ENCODE data around the gene RDX.

Gene RDX

DNA sequence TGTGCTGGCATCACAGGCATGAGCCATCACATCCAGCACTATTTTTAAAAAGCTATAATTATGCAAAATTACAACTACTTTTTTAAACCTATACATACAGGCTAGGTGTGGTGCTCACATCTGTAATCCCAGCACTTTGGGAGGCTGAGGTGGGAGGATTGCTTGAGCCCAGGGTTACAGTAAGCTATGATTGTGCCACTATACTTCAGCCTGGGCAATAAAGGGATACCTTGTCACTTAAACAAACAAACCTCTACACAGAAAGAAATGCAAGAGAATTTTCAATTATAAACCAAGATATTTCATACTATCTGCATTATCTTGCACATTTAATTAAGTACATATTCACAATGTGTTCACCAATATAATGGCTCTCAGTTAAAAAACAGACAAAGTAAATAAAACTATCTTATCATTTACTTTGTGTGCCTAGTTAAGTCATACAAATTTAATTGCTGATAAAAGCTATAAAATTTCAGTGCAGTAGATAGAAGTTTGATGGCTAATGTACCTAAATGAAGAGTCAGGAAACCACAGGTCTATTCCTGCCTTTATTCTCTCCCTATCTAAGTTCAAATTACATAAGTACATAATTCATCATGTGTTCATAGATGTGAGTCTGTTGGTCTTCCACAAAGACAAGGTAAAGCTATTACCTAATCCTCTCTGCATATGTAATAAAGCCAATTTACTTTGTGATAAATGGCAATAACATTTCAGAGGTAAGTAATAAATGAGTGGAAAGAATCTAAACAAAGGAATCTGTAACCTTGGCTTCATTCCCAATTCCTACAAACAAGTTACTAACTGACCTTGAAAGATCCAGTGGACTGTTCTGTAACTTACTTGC is 9.0 kb upstream of the RDX start:
- no peak overlapping the region for H3K4me3 ChIP-seq (ENCODE audit: control insufficient read depth, low read depth, low read length)
- TF ChIP-seq, protein P1, sequence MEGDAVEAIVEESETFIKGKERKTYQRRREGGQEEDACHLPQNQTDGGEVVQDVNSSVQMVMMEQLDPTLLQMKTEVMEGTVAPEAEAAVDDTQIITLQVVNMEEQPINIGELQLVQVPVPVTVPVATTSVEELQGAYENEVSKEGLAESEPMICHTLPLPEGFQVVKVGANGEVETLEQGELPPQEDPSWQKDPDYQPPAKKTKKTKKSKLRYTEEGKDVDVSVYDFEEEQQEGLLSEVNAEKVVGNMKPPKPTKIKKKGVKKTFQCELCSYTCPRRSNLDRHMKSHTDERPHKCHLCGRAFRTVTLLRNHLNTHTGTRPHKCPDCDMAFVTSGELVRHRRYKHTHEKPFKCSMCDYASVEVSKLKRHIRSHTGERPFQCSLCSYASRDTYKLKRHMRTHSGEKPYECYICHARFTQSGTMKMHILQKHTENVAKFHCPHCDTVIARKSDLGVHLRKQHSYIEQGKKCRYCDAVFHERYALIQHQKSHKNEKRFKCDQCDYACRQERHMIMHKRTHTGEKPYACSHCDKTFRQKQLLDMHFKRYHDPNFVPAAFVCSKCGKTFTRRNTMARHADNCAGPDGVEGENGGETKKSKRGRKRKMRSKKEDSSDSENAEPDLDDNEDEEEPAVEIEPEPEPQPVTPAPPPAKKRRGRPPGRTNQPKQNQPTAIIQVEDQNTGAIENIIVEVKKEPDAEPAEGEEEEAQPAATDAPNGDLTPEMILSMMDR (conservative IDR thresholded peaks at IDR 0.05; ENCODE audit: control insufficient read depth, insufficient read depth, low read depth, low read length) = no peak
- no peak for DNase-seq (ENCODE audit: low read depth)

DNA sequence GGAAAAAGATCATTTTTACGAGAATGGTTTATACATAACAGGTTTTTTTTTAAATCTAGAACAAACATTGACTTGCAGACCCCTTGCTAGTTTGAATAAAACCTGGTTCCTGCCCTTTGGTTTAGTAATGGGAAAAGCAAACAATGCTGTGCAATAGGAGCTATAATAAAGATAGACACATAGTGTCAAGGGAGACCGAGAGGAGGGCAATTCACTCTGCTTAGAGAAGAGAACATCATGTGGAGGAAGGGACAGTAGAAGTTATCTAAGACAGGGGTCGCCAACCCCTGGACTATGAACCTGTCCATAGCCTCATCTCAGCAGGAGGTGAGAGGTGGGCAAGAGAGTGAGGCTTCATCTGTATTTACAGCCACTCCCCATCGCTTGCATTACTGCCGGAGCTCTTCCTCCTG is 7.0 kb upstream of the RDX start:
- H3K4me3 ChIP-seq (ENCODE audit: control insufficient read depth, low read depth, low read length) = no peak overlapping the region
- TF ChIP-seq, protein P1 (conservative IDR thresholded peaks at IDR 0.05; ENCODE audit: control insufficient read depth, insufficient read depth, low read depth, low read length) = no peak
- DNase-seq (ENCODE audit: low read depth) = no peak

DNA sequence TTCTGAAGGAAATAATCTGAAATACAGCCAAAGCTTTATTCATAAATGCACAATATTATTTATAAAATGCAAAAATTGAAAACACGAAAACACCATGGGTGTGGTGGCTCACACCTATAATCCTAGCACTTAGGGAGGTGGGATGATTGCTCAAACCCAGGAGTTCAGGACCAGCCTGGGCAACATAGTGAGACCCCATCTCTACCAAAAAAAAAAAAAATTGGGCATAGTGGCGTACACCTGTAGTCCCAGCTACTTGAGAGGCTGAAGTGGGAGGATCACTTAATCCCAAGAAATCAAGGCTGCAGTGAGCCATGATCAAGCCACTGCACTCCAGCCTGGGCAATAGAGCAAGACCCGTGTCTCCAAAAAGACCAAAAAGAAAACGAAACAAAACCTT is 5.2 kb upstream of the RDX start:
- H3K4me3 ChIP-seq (ENCODE audit: control insufficient read depth, low read depth, low read length) = no peak overlapping the region
- no peak for DNase-seq (ENCODE audit: low read depth)
- TF ChIP-seq, protein P1 (conservative IDR thresholded peaks at IDR 0.05; ENCODE audit: control insufficient read depth, insufficient read depth, low read depth, low read length) = no peak

DNA sequence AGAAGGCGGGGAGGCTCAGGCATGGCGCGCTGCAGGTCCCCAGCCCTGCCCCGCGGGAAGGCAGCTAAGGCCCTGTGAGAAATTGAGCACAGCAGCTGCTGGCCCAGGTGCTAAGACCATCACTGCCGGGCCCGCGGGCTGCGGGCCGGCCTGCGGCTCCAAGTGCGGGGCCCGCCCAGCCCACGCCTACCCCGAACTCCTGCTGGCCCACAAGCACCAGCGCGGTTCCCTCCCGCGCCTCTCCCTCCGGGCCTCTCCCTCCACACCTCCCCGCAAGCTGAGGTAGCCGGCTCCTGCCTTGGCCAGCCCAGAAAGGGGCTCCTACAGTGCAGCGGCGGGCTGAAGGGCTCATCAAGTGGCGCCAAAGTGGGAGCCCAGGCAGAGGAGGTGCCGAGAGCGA is 4.6 kb upstream of the RDX start:
- TF ChIP-seq, protein P1 (conservative IDR thresholded peaks at IDR 0.05; ENCODE audit: control insufficient read depth, insufficient read depth, low read depth, low read length) = no peak
- no peak overlapping the region for H3K4me3 ChIP-seq (ENCODE audit: control insufficient read depth, low read depth, low read length)
- no peak for DNase-seq (ENCODE audit: low read depth)

DNA sequence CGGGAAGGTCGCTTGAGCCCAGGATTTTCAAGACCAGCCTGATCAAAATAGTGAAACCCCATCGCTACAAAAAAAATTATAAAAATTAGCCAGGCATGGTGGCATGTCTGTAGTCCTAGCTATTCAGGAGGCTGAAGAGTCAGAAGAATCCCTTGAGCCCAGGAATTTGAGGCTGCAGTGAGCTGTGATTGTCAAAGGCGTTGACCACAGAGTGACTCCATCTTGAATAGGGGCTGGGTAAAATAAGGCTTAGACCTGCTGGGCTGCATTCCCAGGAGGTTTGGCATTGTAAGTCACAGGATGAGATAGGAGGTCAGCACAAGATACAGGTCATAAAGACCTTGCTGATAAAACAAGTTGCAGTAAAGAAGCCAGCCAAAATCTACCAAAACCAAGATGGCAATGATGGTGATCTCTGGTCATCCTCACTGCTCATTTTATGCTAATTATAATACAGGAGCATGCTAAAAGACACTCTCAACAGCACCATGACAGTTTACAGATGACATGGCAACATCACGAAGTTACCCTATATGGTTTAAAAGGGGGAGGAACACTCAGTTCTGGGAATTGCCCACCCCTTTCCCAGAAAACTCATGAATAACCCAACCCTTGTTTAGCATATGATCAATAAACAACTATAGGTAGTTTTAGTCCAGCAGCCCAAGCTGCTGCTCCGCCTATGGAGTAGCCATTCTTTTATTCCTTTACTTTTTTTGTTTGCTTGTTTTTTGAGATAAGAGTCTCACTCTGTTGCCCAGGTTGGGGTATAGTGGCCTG is 2.8 kb upstream of the RDX start:
- TF ChIP-seq, protein P1 (conservative IDR thresholded peaks at IDR 0.05; ENCODE audit: control insufficient read depth, insufficient read depth, low read depth, low read length) = no peak
- no peak overlapping the region for H3K4me3 ChIP-seq (ENCODE audit: control insufficient read depth, low read depth, low read length)
- no peak for DNase-seq (ENCODE audit: low read depth)

DNA sequence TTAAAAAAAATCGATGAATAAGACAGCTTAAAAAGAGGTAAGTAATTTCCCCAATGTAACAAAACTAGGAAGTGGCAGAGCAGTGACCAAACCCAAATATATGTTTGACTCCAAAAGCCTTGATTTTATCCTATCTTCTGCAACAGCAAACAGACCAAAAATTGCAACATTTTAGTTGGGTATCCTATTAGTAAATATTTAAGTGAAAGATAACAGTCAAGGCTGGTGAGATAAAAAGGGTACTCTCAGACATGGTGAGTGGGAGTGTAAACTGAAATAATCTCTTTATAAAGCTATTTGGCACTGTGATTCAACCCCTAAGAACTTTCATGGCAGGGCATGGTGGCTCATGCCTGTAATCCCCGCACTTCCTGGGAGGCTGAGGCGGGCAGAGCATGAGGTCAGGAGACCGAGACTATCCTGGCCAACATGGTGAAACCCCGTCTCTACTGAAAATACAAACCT is 1.9 kb upstream of the RDX start:
- TF ChIP-seq, protein P1 (conservative IDR thresholded peaks at IDR 0.05; ENCODE audit: control insufficient read depth, insufficient read depth, low read depth, low read length) = no peak
- DNase-seq (ENCODE audit: low read depth) = no peak

More for the DNA sequence above, 1.9 kb upstream of the RDX start:
- no peak overlapping the region for H3K4me3 ChIP-seq (ENCODE audit: control insufficient read depth, low read depth, low read length)
